Caco-2 (cell line): Measurements from ENCODE around the gene CCDC9B. TPM values are rescaled to one million over a fixed set of nuclear protein-coding genes. Genes with fewer than 3 reads are reported as not detected.

ENCODE experiments used
- BruUV-seq: library from RNA; stranded (reverse); fragments of 400-500 nt; replicated peaks from 2 replicates; lab custom pipeline; 2021; lab: Mats Ljungman, UMichigan
- CTCF ChIA-PET: fragments of 300-600 bp; sonication (Branson Sonifier 250); formaldehyde crosslinking; loops from one replicate; lab custom pipeline; 2022; ENCODE audit warnings: antibody characterized with exemption; lab: Charles Lee
- POLR2A ChIA-PET: fragments of 300-600 bp; sonication (Branson Sonifier 250); formaldehyde crosslinking; loops from one replicate; lab custom pipeline; 2022; ENCODE audit warnings: antibody characterized with exemption; lab: Charles Lee
- DNase-seq, 2 experiments: peaks; one replicate each; pipeline versions ENCODE4 v3.0.0 to v3.0.0-alpha.2; 2020 to 2022
- H3K27me3 ChIP-seq: replicated peaks from 2 replicates; pipeline ENCODE4 v1.6.0; 2011; ENCODE audit warnings: low read length; ENCODE audit not compliant: control insufficient read depth, insufficient read depth
- H3K36me3 ChIP-seq: 2 replicates; pipeline ENCODE4 v1.5.1; 2011; ENCODE audit warnings: low read length; ENCODE audit not compliant: control insufficient read depth, insufficient read depth
- H3K4me1 ChIP-seq: fragments of 250-450 bp; sonication (Bioruptor Pico); 2 replicates; pipeline ENCODE4 v1.5.1; 2020; ENCODE audit warnings: mild to moderate bottlenecking
- H3K4me3 ChIP-seq: 2 replicates; pipeline ENCODE4 v1.5.1; 2011; ENCODE audit warnings: low read depth, mild to moderate bottlenecking, control low read depth, low read length
- H3K9me3 ChIP-seq: fragments of 250-450 bp; sonication (Bioruptor Pico); 2 replicates; pipeline ENCODE4 v1.5.1; 2020; ENCODE audit warnings: mild to moderate bottlenecking, moderate library complexity
- H3K27ac Mint-ChIP-seq: one replicate; pipeline ENCODE4 v1.8.0; 2022; ENCODE audit warnings: mixed read lengths; ENCODE audit not compliant: unreplicated experiment
- H3K27me3 Mint-ChIP-seq: one replicate; pipeline ENCODE4 v1.8.0; 2022; ENCODE audit warnings: mixed read lengths; ENCODE audit not compliant: insufficient read depth, unreplicated experiment
- H3K36me3 Mint-ChIP-seq: one replicate; pipeline ENCODE4 v1.8.0; 2022; ENCODE audit warnings: mild to moderate bottlenecking, mixed read lengths; ENCODE audit not compliant: insufficient read depth, unreplicated experiment
- H3K4me1 Mint-ChIP-seq: one replicate; pipeline ENCODE4 v1.8.0; 2022; ENCODE audit warnings: low read depth, mixed read lengths; ENCODE audit not compliant: unreplicated experiment
- H3K4me3 Mint-ChIP-seq: one replicate; pipeline ENCODE4 v1.8.0; 2022; ENCODE audit warnings: mild to moderate bottlenecking, moderate library complexity, mixed read lengths; ENCODE audit not compliant: unreplicated experiment
- H3K9me3 Mint-ChIP-seq: one replicate; pipeline ENCODE4 v1.8.0; 2022; ENCODE audit warnings: mixed read lengths; ENCODE audit not compliant: unreplicated experiment
- CTCF ChIP-seq, 2 experiments: fragments of 200-600 bp in 1 of 2; IDR thresholded peaks; 1 replicate in 1 of 2; 2 replicates in 1 of 2; pipeline versions ENCODE4 v1.5.1 to v1.8.0; 2011 to 2022; ENCODE audit warnings: antibody characterized with exemption in 1 of 2, control low read depth in 1 of 2, inconsistent platforms in 1 of 2, low read depth in 1 of 2, low read length in 1 of 2, mild to moderate bottlenecking in 1 of 2, moderate library complexity in 1 of 2; ENCODE audit not compliant: insufficient read depth in 1 of 2, severe bottlenecking in 1 of 2, unreplicated experiment in 1 of 2
- intact Hi-C: fragments of 100-400 bp; cut with micrococcal nuclease; formaldehyde crosslinking; loops from one replicate; pipeline ENCODE4 v1.10.0; 2022; ENCODE audit not compliant: unreplicated experiment
- total RNA-seq: library from RNA; stranded (reverse); gene quantifications from 2 replicates; pipeline ENCODE4 v1.2.3, GENCODE V29; 2022

CCDC9B gene
- total RNA-seq, 1 experiment from 2014 or later: 0.86 TPM

GRCh38 chr15:40335938-40336743, 4.6 kb downstream of the CCDC9B start:
- Mint-ChIP-seq H3K9me3 (no peaks in the 10 kb centered on the region), H3K4me1 (peaks cover 26% of the 10 kb centered on the region), H3K4me3 (no peak overlapping the region), H3K36me3 (no peaks in the 10 kb centered on the region), H3K27me3 (no peaks in the 10 kb centered on the region), H3K27ac (no peak overlapping the region)
- no peaks in the 10 kb centered on the region for H3K9me3 ChIP-seq
- peaks cover 22% of the 10 kb centered on the region for H3K4me1 ChIP-seq
- no peak for DNase-seq
- H3K27me3 ChIP-seq: no peaks in the 10 kb centered on the region
- POLR2A ChIA-PET: no interaction called here
- no peaks in the 10 kb centered on the region for H3K36me3 ChIP-seq
- intact Hi-C loops: no loop called here
- H3K4me3 ChIP-seq: no peak overlapping the region
- no peak for TF ChIP-seq CTCF (IDR thresholded peaks at IDR 0.05; ENCODE audit: insufficient read depth in 1 of 2, low read depth in 1 of 2, low read length in 1 of 2, severe bottlenecking in 1 of 2, unreplicated experiment in 1 of 2)
- CTCF ChIA-PET: interaction anchor here (0.6 to 6.1 kb wide), 12 partner anchors 11 to 248 kb away, joined by 3 to 60 read pairs (median 5); partner anchors contain the start of genes BAHD1, INAFM2 and PLCB2
- no TSS peak for BruUV-seq

- no peak for TF ChIP-seq CTCF (IDR thresholded peaks at IDR 0.05; ENCODE audit: insufficient read depth in 1 of 2, low read depth in 1 of 2, low read length in 1 of 2, severe bottlenecking in 1 of 2, unreplicated experiment in 1 of 2)
- no TSS peak for BruUV-seq
- CTCF ChIA-PET: interaction anchor here (0.9 to 6.1 kb wide), 7 partner anchors 10 to 56 kb away, joined by 4 to 60 read pairs (median 5); partner anchors contain the start of genes INAFM2 and PLCB2
- POLR2A ChIA-PET: no interaction called here
- no peaks in the 10 kb centered on the region for H3K9me3 Mint-ChIP-seq
- H3K36me3 Mint-ChIP-seq: no peaks in the 10 kb centered on the region
- H3K4me3 ChIP-seq: no peak overlapping the region
- peak overlapping the region; percentile 6 for H3K4me3 Mint-ChIP-seq
- no peak overlapping the region for H3K27ac Mint-ChIP-seq
- H3K4me1 Mint-ChIP-seq: peaks cover 26% of the 10 kb centered on the region
- H3K27me3 ChIP-seq: no peaks in the 10 kb centered on the region
- no peaks in the 10 kb centered on the region for H3K27me3 Mint-ChIP-seq
- peaks cover 22% of the 10 kb centered on the region for H3K4me1 ChIP-seq
- H3K36me3 ChIP-seq: no peaks in the 10 kb centered on the region
- DNase-seq: peak; percentile 72 to 73
- intact Hi-C loops: no loop called here
- no peaks in the 10 kb centered on the region for H3K9me3 ChIP-seq
Measured at GRCh38 chr15:40334941-40335795, 5.6 kb downstream of the CCDC9B start.

GRCh38 chr15:40334541-40334940, 6.2 kb downstream of the CCDC9B start:
- POLR2A ChIA-PET: no interaction called here
- no peak for DNase-seq
- intact Hi-C loops: no loop called here
- Mint-ChIP-seq H3K27me3 (no peaks in the 10 kb centered on the region), H3K4me3 (no peak overlapping the region), H3K27ac (no peak overlapping the region), H3K36me3 (no peaks in the 10 kb centered on the region), H3K9me3 (no peaks in the 10 kb centered on the region), H3K4me1 (peaks cover 26% of the 10 kb centered on the region)
- Histone ChIP-seq H3K27me3 (no peaks in the 10 kb centered on the region), H3K36me3 (no peaks in the 10 kb centered on the region), H3K4me3 (no peak overlapping the region), H3K4me1 (peaks cover 22% of the 10 kb centered on the region), H3K9me3 (no peaks in the 10 kb centered on the region)
- CTCF ChIA-PET: interaction anchor here (1.4 to 5.1 kb wide), 5 partner anchors 9 to 55 kb away, joined by 3 to 47 read pairs (median 4); partner anchors contain the start of gene INAFM2
- TF ChIP-seq CTCF (IDR thresholded peaks at IDR 0.05; ENCODE audit: insufficient read depth in 1 of 2, low read depth in 1 of 2, low read length in 1 of 2, severe bottlenecking in 1 of 2, unreplicated experiment in 1 of 2): no peak
- BruUV-seq: no TSS peak
